HG03060 (cell line): ENCODE results near the gene SDCCAG8.

Source experiments
- ATAC-seq: cut with Tn5 transposase; IDR thresholded peaks from one replicate; pipeline ENCODE4 v1.9.1; 2021; ENCODE audit warnings: low read depth, moderate number of reproducible peaks; ENCODE audit not compliant: unreplicated experiment

SDCCAG8 gene

DNA sequence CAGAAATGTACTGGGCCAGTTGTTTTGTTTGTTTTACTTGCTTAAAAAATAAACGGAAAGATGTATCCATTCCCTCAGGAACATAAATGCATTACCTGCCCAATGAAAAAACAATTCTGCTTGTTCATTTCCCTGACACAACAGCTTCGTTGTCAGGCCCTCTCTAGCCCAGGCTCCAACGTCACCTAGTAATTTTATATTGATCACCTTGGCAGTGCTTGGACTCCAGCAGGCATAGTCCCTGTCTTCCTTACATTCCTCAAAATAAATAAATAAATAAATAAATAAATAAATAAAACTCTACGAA, 2.0 kb upstream of the SDCCAG8 start:
- no peak for ATAC-seq

DNA sequence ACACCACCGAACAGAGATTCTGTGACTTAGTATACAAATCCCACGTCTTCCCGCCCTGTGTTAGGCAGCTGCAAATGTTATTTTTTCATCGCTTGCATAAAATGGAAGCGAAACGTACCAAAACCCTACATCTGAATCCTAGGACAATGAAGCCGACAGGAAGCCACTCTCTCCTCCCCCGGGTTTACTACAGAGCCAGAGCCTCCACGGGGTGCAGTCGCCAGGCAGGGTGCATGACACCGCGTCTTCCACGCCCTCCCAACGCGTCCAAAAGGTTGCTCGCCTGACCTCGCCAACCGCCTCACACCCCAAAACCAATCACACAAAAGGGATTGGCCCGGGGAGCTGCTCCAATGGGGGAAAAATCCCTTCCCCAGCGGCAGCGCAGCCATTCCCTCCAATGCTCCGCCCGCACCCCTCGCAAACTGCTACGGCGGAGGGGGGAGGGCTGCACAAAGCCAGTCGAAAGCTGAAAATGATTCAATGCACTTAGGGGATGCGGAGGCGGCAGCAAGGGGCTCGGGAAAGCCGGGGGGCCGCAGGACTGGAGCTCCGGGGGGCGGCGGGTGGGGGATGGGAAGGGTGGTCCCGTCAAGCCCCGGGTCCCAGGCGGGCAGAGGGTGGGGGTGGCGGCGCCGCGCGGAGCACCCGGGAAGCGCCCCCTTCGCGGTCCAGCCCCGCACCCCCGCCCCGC, 1.5 kb upstream of the SDCCAG8 start:
- ATAC-seq = no peak

DNA sequence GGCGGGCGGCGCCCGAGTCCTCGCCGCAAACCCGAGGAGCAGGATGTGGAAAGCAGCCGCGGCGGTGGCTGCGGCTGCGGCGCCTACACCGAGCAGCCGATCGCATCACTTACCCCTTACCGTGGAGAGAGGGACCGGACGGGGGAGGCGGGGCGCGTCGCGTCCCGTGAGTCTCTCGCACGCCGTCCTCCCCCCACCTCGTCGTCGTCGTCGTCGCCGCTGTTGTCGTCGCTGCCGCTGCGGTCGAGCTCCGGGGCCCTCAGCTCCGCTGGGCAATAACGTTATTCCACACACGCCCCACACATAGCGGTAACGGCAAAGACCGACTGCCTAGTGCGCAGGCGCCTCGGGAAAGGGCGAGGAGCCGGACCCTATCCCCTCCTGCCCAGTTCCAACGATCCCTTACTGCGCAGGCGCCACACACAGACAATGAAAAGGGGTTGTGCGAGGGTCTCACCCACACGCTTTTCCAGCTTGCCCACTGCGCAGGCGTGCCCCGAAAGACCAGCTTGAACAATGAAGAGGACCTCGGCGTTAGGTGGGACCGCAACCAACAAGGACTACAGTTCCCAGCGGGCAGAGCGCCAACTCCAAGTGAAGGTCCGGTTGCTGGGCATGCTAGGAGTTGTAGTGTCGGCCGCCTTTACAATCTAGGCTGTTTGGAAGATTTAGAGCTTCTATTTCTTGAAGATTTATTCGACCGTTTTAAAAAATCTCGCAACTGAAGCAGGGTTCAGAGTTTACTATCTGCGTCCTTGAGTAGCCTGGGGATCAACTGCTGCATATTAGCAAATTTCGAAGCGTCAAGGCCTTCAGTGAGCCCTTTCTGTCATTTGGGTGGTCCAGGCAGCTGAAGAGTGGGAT, 682 bp upstream of the SDCCAG8 start, which contains the start of gene CEP170:
Gene CEP170 (minus strand): TSS at position 355 of the 864 bp plus-strand sequence. CDS start 30,001 bp downstream, outside the sequence.
- peak; percentile 30 for ATAC-seq

GRCh38 chr1:243256590-243256989, 749 bp downstream of the SDCCAG8 start:
- ATAC-seq = no peak

DNA sequence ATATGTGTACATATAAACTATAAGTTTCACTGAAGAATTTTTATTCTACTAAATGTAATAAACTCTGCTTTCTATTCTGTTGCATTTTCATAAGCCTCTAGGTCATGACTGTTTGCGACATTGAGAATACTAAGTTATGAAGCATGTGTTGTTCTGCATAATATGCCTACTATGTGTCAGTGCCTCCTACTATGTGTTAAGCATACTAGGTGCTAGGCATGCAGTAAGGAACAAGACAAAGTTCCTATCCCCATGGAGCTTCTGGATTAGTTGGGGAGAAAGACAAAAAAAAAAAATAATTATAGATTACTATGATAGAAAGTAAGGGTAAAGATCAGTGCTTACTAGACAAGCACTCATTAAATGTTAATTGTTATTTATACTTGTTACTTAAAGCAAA, 1.3 kb downstream of the SDCCAG8 start:
- no peak for ATAC-seq

GRCh38 chr1:243258731-243259130, 2.9 kb downstream of the SDCCAG8 start:
- ATAC-seq = no peak

DNA sequence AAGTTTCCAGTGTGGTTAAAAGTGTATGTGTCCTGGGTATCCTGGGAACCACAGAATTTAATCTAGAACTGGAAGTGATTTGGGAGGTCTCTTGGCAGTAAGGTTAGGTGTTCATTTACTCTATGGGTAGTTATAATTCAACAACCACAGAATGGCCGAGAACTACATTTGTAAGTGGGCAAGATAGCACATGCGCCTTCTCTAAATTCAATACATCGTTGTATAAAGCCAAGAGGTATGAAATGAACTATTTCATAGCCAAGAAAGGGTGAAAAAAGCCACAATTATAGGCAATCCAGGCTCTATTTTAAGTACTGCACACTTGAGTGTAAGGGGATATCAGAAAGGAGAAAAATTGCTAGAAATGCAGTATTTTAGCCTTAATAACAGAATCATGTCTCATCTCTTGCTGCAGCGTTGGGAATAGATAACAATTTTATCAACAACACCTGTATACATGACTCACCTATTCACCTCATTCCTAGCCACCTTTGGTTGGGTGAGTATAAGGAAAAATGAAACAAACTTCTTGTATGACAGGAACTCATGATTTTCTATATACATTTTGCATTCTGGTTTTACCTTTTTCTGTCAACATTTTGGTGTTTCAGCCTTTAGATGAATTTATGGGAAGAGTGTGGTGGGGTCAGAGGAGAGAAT, 4.5 kb downstream of the SDCCAG8 start:
- ATAC-seq = no peak

DNA sequence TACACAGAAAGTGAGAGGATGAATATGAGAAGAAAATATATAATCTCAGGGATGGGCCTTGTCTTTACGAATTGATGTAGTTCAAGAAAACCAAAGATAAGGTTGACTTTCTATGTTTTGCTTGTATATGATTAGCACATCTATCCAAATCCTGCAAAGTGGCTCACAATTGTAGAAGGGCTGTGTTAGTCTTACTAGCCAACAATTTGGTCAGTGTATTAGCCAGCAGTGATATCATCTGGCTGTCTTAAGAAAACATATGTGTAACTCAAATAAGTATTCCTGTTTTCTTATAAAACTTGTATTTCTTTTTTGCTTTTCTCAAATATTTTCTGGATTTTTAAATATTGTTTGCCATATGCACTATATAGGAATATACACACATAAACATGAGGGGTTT, 5.5 kb downstream of the SDCCAG8 start:
- ATAC-seq = no peak

DNA sequence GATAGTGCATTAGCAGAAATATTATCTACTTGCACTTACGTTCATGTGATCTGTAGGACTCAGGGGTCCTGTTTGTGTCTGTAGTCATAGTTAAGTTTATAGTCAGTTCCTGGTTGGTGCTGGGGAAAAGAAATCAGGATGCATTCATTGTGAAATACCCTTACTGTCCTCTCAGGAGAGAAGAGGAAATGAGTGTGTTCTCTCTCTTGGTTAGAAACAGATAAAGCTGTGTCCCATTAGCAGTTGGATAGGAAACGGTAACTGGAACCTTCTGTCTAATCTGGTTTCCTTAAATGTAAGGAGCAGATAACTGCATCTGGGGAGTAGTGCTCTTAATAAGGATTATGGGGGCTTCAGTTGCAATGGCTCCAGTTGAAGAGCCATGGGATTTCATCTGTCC, 8.9 kb downstream of the SDCCAG8 start:
- ATAC-seq = no peak

GRCh38 chr1:243266231-243266630, 10.4 kb downstream of the SDCCAG8 start:
- ATAC-seq = no peak

DNA sequence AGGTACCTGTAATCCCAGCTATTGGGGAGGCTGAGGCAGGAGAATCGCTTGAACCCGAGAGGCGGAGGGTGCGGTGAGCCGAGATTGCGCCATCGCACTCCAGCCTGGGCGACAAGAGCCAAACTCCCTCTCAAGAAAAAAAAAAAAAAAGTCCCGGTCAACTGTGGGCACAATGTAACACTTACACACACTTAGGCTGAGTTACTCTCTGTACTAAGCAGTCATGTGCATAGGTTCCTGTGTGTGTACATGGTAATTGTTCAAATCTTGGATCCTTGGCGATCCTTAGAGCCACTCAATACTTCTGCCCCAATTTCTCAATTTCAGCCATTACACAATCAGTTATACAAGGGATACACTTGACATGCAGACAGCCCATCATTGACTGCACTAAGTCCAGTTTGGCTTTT, 11.6 kb downstream of the SDCCAG8 start:
- no peak for ATAC-seq

DNA sequence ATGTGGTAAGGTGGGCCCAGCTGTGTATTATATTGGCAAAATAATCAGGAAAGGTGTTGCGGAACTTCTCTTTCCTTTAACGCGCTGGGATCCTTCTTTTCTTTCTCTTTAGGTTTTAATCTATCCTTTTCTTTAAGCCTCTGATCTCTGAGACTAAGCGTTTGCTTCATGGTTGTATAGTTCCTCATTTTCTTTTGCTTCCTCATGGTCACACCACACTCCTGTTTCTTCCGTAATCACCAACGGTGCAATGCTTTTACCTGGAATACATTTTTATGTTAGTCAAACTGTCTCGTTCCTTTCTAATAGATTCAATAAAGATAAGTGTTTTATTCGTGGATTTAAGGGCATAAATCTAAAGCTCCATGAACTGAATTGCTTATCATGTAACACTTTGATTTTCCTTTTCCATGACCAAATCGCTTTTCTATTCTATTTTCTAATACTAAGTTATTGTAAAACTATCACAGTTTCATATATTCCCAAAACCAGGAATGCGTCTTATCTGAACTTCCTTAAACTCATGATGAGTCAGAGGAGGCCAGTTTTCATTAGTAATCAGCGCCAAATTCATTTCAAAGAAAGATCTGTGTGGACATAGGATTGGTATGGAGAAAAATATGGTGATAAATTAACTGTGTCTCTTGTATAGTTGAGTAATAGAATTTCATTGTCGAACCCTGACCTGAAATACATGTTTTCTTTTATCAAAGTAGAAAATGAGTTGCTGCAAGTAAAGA, 12.2 kb downstream of the SDCCAG8 start:
- ATAC-seq = no peak

- ATAC-seq = no peak
These were observed 13.1 kb downstream of the SDCCAG8 start for GRCh38 chr1:243268751-243269460.

GRCh38 chr1:243269461-243269801, 13.6 kb downstream of the SDCCAG8 start:
- ATAC-seq = no peak

- ATAC-seq = no peak
These were observed 14.4 kb downstream of the SDCCAG8 start for GRCh38 chr1:243270097-243270864.

DNA sequence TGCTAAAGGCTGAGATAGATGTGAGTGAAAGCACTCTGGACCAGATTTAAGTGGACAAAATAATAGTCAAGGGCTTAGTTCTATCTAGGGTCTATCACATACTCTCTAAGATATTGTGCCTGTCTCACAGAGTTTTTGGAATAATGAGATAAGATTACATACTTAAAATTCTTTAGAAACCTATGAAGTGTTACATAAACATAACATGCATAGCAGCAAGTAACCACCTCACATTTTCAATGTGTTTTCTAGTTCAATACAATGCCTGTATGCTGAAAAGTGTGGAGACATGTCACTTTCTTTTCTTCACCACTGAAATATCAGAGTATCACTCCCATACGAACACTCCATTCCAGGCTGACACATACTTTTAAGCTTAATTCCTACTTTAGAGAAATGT, 16.2 kb downstream of the SDCCAG8 start:
- no peak for ATAC-seq

DNA sequence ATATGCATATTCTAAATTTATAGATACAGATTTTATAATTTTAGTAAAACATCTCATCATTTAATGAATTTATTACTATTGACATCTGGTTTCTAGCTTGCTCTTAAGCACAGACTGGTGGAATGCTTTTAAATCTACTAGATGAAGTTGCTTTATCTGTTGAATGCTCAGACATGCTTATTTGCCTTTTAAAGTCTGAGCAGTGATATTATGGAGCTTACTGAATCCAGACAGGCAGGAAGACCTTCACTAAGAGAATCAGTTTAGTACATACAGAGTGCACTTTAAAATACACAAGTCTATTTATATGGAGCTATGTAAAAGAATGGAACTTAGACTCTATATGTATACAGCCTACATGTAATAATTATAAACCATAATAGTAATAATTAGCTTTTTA, 16.6 kb downstream of the SDCCAG8 start:
- no peak for ATAC-seq

DNA sequence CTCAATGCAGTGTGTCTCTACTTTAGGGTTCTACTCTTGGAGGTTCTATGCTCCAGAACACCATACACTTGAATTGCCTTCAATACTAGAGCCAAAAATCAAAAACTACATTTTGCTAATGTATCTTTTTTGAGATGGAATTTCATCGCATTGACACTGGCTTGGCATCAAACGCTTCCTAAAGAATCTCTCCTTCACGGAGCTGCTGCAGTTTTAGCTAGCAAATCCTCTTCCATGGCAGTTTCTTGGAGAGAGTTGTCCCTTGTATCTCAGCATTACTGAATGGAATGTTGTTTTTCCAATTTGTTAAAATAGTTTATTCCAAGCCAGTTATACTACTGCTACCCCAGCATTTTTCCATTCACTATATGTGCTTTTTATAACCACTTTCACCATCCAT, 17.7 kb downstream of the SDCCAG8 start:
- ATAC-seq = no peak

DNA sequence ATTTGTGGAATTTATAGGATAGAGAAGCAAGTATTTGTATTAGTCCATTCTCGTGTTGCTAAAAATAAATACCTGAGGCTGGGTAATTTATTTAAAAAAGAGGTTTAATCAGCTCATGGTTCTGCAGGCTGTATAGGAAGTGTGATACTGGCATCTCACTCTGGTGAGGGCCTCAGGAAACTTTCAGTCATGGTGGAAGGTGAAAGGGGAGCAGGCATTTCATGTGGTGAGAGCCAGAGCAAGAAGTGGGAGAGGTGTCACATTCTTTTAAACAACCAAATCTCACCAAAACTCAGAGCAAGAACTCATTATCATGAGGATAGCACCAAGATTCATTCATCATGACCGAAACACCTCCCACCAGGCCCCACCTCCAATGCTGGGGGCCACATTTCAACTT, 18.1 kb downstream of the SDCCAG8 start:
- no peak for ATAC-seq

- ATAC-seq = no peak
These were observed 19.5 kb downstream of the SDCCAG8 start for GRCh38 chr1:243275316-243275715.
